H1 (cell line): ENCODE results near the gene LAMC3. TPM values are rescaled to one million over a fixed set of nuclear protein-coding genes. Genes with fewer than 3 reads are reported as not detected.

Source experiments
- CHD2 ChIP-seq: IDR thresholded peaks from 2 replicates; pipeline ENCODE4 v1.6.1; 2012; ENCODE audit warnings: low read length, improper control_type of control experiment
- E2F6 ChIP-seq: IDR thresholded peaks from 2 replicates; pipeline ENCODE4 v1.6.1; 2012; ENCODE audit warnings: inconsistent platforms
- KDM4A ChIP-seq: IDR thresholded peaks from one replicate; pipeline ENCODE4 v1.7.1; 2012; ENCODE audit warnings: low read depth, mild to moderate bottlenecking, moderate library complexity, low read length, inconsistent platforms; ENCODE audit not compliant: severe bottlenecking
- MAFK ChIP-seq: IDR thresholded peaks from 2 replicates; pipeline ENCODE4 v1.6.1; 2012; ENCODE audit warnings: low read depth, mild to moderate bottlenecking, improper control_type of control experiment, low read length
- MAX ChIP-seq: IDR thresholded peaks from 2 replicates; pipeline ENCODE4 v1.6.1; 2012; ENCODE audit warnings: inconsistent platforms
- PHF8 ChIP-seq: fragments of 200-600 bp; sonication (generic); conservative IDR thresholded peaks from 2 replicates; pipeline ENCODE4 v1.7.1; 2012; ENCODE audit warnings: low read depth, mild to moderate bottlenecking, inconsistent platforms, low read length, moderate library complexity
- POLR2AphosphoS5 ChIP-seq: IDR thresholded peaks from 2 replicates; pipeline ENCODE4 v1.6.1; 2011; ENCODE audit warnings: low read depth, low read length
- RFX5 ChIP-seq: IDR thresholded peaks from 2 replicates; pipeline ENCODE4 v1.6.1; 2011; ENCODE audit warnings: low read depth, low read length, improper control_type of control experiment, borderline replicate concordance
- SIX5 ChIP-seq: IDR thresholded peaks from 2 replicates; pipeline ENCODE4 v1.6.1; 2011; ENCODE audit warnings: mild to moderate bottlenecking, low read depth, low read length
- YY1 ChIP-seq: IDR thresholded peaks from 2 replicates; pipeline ENCODE4 v1.6.1; 2011; ENCODE audit warnings: low read depth, mild to moderate bottlenecking, low read length
- polyA plus RNA-seq, 7 experiments: library from polyadenylated mRNA; depleted of rRNA in 3 of 7; stranded (reverse) in 5 of 7; unstranded in 2 of 7; fragments of >200 nt in 5 of 7; fragments of 200-250 nt in 2 of 7; gene quantifications; 1 replicate in 5 of 7; 2 replicates in 1 of 7; 4 replicates in 1 of 7; pipeline versions ENCODE4 v1.2.1 to v1.2.3, GENCODE V29; 2011 to 2013; ENCODE audit warnings: missing spikeins in 2 of 7, mixed read lengths in 2 of 7
- total RNA-seq: library from RNA; stranded (reverse); fragmentation: NEBNext Ultra II Directional; extraction: Animal tissue kit (Norgen Biotek cat#: 25700); gene quantifications from 2 replicates; pipeline ENCODE4 v1.2.1, GENCODE V29; 2021

LAMC3 gene
- total and polyA plus RNA-seq, 2 of the 8 experiments (the other 6 are each of a cell fraction or from before 2014, with no cell fraction given): 9.3 to 12.3 TPM

GRCh38 chr9:131125288-131126058 lies 116.5 kb downstream of the LAMC3 start, which contains the start of gene NUP214 (continued):
- TF ChIP-seq SIX5 (peak; percentile 26; the same call in 1 of the 2 replicates), RFX5 (no peak), E2F6 (peak; percentile 70), PHF8 (peak; percentile 96), MAX (peak; percentile 73), MAFK (no peak), KDM4A (peak; percentile 100), POLR2AphosphoS5 (peak; percentile 98), YY1 (no peak), CHD2 (peak; percentile 87)
